MM.1S (cell line): ENCODE measurements around the gene TBC1D14.

ENCODE experiments used
- CTCF ChIP-seq: fragments of 300-600 bp; sonication (generic); IDR thresholded peaks from 2 replicates; pipeline ENCODE4 v1.5.1; 2016; ENCODE audit warnings: antibody characterized with exemption, low read length, mixed read lengths
- EZH2 ChIP-seq: fragments of 300-600 bp; sonication (generic); optimal IDR thresholded peaks from 2 replicates; pipeline ENCODE3; 2017; ENCODE audit warnings: low read depth, mild to moderate bottlenecking, antibody characterized with exemption, low read length, mixed read lengths
- EZH2phosphoT487 ChIP-seq: fragments of 300-600 bp; sonication (generic); IDR thresholded peaks from 2 replicates; pipeline ENCODE4 v1.6.1; 2018; ENCODE audit warnings: antibody characterized with exemption, low read length

- TF ChIP-seq CTCF = no peak
- TF ChIP-seq EZH2 = no peak
- TF ChIP-seq EZH2phosphoT487 = no peak
These were observed 113.9 kb downstream of the TBC1D14 start for GRCh38 chr4:7023486-7023885.
